Neural cell (in vitro differentiated cells): ENCODE data around the gene CXXC4.

Experiments used
- CTCF ChIP-seq: fragments of 450-650 bp; IDR thresholded peaks from 2 replicates; pipeline ENCODE4 v1.5.1; 2014; ENCODE audit warnings: antibody characterized with exemption, mild to moderate bottlenecking, moderate library complexity; ENCODE audit not compliant: poor library complexity, severe bottlenecking
- EZH2 ChIP-seq: fragments of 200-600, 300-800 bp; shearing (Covaris generic), sonication (generic); IDR thresholded peaks from 2 replicates; pipeline ENCODE4 v1.6.1; 2014; ENCODE audit warnings: antibody characterized with exemption, low read length, borderline replicate concordance, mild to moderate bottlenecking; ENCODE audit not compliant: insufficient read depth, poor library complexity, severe bottlenecking
- POLR2AphosphoS5 ChIP-seq: IDR thresholded peaks from 2 replicates; pipeline ENCODE4 v1.6.1; 2012
- SMC3 ChIP-seq: fragments of 450-650 bp; conservative IDR thresholded peaks from 2 replicates; pipeline ENCODE4 v1.6.1; 2014; ENCODE audit warnings: antibody characterized with exemption, mild to moderate bottlenecking, moderate library complexity; ENCODE audit not compliant: poor library complexity
- TF ChIP-seq, protein P1 (sequence below): IDR thresholded peaks from 2 replicates; pipeline ENCODE4 v1.6.1; 2012; ENCODE audit warnings: borderline replicate concordance

DNA sequence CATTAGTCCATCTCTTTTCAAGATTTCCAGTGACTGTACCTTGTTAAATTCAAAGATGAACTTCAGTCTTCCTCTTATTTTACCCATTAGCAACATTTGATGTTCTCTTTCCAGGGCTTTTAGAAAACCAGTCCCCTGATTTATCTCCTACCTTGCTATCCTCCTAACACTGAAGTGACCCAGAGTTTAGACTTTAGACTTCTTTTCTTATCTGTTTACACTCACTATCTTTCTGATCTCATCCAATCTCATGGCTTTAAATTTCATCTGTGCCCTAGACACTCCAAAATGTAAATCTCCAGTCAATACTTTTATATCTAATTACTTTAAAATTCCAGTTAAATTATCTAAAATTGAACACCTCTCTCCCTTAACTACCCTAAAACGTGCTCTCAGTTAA, 13.5 kb upstream of the CXXC4 start:
- TF ChIP-seq CTCF (no peak), SMC3 (no peak), EZH2 (no peak), POLR2AphosphoS5 (no peak)
- TF ChIP-seq, protein P1, sequence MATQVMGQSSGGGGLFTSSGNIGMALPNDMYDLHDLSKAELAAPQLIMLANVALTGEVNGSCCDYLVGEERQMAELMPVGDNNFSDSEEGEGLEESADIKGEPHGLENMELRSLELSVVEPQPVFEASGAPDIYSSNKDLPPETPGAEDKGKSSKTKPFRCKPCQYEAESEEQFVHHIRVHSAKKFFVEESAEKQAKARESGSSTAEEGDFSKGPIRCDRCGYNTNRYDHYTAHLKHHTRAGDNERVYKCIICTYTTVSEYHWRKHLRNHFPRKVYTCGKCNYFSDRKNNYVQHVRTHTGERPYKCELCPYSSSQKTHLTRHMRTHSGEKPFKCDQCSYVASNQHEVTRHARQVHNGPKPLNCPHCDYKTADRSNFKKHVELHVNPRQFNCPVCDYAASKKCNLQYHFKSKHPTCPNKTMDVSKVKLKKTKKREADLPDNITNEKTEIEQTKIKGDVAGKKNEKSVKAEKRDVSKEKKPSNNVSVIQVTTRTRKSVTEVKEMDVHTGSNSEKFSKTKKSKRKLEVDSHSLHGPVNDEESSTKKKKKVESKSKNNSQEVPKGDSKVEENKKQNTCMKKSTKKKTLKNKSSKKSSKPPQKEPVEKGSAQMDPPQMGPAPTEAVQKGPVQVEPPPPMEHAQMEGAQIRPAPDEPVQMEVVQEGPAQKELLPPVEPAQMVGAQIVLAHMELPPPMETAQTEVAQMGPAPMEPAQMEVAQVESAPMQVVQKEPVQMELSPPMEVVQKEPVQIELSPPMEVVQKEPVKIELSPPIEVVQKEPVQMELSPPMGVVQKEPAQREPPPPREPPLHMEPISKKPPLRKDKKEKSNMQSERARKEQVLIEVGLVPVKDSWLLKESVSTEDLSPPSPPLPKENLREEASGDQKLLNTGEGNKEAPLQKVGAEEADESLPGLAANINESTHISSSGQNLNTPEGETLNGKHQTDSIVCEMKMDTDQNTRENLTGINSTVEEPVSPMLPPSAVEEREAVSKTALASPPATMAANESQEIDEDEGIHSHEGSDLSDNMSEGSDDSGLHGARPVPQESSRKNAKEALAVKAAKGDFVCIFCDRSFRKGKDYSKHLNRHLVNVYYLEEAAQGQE: no peak
